GM18873 (cell line): ENCODE measurements around the gene MSANTD2.

ENCODE experiments used
- ATAC-seq: cut with Tn5 transposase; IDR thresholded peaks from one replicate; pipeline ENCODE4 v1.9.1; 2021; ENCODE audit warnings: mild to moderate bottlenecking, moderate library complexity, moderate number of reproducible peaks; ENCODE audit not compliant: unreplicated experiment, low FRiP score

The MSANTD2 gene

DNA sequence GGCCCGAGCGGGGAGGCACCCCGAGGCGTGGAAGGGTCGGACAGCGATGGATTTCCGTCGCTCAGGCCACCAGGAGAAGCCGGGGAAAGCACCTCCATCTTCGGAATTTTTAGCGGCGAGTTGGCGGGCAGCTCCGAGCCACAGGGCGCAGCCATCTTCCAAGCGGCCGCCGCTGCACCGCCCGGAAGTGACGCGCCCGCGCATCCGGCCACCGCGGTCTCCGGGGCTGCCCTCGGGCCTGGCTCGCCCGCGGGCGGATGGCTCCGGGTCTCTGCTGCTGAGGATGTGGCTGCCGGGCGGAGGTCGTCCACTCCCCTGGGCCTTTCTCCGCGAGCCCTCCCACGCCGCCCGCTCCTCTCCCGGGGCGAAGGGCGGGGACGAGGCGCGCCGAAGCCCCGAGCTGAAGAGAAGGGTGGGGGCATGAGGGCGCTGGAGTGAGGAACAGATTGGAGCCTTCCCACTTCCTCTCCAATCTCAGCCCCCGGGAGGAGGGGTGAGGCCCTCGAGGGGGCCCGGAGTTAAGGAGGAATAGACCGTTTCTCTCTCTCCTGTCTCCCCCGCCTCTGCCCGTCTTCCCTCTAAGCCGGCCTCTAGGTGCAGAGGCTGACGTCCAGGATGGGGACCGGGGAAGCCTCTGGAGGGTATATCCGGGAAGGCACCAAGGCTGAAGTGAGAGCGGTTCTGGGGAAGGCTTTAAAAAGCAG is at the start of gene MSANTD2:
TSS of gene MSANTD2 (minus strand) at position 181 of the 704 bp plus-strand sequence. CDS start at position 155, 26 bp downstream.
- peak; percentile 63 for ATAC-seq

- ATAC-seq = no peak
Measured at GRCh38 chr11:124846070-124846673, 46.0 kb upstream of the MSANTD2 start.

- ATAC-seq = no peak
Measured at GRCh38 chr11:124844664-124845079, 44.5 kb upstream of the MSANTD2 start.

DNA sequence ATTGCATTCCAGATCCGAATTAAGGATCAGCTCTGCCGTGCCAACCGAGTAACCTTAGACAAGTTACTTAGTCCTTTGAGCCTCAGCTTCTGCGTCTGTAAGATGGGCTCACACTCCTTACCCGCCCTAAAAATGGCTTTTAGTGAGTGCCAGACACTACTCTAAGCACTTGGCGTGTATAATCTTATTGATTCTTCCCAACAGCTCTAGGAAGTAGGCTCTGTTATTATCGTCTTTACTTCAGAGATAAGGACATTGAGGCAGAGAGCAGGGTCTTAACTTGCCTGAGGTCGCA is 43.4 kb upstream of the MSANTD2 start:
- ATAC-seq = no peak

DNA sequence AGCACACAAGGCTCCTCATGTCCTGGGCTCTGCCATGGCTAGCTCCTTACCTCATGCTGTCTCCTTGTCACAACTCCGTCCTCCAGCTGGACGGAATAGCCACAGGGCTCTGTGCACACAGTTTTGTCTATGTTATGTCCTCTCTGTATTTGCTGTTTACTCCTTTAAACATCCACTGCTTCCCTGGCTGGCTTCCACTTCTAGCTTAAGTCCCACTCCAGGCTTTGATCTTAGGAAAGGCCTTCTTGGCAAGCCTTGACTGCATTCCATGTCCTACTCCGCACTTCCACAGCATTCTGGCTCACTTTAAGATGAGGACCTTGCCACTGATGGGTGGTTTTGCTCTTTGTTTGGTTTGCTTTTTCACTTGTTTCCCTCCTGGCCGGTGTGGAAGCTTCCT is 42.1 kb upstream of the MSANTD2 start:
- no peak for ATAC-seq

GRCh38 chr11:124841840-124842239 is 41.6 kb upstream of the MSANTD2 start:
- ATAC-seq = no peak

DNA sequence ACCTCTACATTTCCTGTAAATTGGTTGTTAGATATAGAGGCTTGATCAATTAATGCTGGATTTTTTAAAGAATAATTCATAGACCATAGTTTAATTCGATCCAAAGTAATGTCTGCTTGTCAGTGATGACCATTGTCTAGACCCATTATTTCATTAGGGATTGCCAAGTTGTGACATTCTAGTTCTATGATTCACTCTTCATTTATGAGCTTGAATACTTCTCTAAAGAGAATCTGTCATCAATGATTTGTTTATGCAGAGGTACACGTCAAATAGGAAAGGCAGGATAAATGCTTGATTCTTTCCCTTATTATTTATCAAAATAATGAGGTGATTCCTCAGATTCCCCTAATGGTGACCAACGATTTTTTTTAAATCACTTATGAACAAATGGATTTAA is 41.0 kb upstream of the MSANTD2 start:
- ATAC-seq = no peak

- no peak for ATAC-seq
Measured at GRCh38 chr11:124840666-124841065, 40.5 kb upstream of the MSANTD2 start.

DNA sequence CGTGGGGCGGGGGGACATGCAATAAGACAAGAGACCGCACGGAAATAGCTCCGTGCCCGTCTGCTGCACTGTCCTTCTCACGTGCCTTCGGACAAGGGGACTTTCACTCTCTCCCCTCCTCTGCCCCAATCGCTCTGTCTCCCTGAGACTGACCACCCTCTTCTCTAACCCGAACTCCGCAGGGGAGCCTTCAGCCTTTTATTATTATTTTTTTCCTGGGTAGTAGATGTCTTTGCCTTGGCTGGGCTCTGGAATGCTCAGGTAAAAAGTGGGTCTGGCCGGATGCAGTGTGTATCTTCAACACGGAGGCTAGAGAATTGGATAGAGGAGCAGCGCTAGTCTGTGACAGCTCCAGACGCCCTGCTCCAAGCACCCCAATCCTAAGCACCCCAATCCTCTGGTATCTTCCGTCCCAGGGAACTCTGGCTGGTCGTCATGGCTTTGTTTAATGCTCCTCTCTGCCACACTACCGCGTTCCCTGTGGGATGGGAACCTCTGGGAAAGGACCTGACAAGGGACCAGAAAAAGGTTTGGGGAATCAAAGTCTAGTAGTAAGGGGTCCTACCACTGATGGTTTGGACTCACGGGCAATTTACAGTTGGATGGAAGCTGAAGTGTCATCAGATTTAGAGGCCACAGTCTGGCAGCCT is 39.9 kb upstream of the MSANTD2 start:
- no peak for ATAC-seq

DNA sequence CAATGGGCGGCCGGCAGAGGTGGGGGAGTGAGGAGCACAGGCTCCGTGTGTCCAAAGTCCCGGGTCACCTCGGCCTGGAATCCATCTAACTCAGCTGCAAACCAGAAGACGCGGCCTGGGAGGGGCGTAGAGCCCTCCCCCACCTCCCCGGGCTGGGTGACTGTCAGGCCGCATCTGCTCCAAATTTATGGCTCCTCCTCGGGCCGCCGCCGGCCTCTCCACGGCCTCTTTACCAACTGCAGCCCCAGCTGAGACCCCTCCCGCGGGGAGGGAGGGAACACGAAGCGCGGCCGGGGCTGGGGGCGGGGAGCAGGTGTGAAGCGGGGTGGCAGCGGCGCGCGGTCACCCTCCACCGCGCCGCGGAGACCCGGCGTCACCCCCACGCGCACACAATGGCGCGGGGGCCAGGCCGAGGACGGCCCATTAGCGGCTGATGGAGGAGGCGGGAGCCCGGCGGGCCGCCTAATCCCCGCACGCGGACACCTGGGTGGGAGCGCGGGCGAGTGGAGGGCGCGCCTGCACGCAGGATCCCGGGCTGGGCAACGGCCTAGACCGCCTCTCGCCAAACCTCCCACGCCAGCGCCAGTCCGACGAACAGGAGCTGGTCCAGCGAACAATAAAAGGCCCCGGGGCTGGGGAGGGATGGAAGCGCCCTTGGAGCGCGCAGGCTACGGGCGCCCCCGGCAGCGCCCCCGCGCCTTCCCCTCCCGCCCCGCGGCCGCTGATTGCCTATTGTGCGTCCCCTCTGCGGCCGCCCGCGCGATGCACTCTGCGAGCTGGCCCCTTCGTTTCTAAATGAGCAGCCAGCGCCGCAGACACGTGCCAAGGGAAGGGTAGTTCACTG is 39.1 kb upstream of the MSANTD2 start:
- no peak for ATAC-seq

DNA sequence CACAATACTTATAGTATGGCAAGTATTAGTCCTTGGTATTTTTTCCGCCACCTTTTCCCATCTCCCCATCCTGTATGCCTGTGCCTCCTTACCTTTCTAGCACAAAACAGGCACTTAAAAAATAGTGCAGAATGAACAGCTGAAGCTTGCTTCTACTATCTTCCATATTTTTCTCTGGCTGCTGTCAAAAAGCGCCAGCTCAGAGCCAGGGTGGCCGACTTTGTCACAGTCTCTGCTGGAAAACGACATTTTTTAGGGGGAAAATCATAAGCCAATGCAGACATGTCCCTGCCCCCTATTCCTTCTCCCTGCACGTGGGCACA is 38.6 kb upstream of the MSANTD2 start:
- no peak for ATAC-seq

- ATAC-seq = no peak
Measured at GRCh38 chr11:124837491-124837856, 37.3 kb upstream of the MSANTD2 start.

DNA sequence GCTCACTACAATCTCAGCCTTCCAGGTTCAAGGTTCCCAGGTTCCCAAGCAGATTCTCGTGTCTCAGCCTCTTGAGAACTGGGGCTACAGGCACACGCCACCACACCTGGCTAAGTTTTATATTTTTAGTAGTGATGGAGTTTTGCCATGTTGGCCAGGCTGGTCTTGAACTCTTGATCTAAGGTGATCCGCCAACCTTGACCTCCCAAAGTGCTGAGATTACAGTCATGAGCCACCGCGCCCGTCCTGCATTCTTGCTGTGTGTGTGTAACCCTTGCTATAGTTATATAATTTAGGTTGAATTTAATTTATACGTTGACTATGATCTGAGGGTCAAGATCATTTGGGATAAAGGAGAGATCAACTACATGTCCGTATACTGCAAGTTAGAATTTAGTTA is 35.7 kb upstream of the MSANTD2 start:
- no peak for ATAC-seq

DNA sequence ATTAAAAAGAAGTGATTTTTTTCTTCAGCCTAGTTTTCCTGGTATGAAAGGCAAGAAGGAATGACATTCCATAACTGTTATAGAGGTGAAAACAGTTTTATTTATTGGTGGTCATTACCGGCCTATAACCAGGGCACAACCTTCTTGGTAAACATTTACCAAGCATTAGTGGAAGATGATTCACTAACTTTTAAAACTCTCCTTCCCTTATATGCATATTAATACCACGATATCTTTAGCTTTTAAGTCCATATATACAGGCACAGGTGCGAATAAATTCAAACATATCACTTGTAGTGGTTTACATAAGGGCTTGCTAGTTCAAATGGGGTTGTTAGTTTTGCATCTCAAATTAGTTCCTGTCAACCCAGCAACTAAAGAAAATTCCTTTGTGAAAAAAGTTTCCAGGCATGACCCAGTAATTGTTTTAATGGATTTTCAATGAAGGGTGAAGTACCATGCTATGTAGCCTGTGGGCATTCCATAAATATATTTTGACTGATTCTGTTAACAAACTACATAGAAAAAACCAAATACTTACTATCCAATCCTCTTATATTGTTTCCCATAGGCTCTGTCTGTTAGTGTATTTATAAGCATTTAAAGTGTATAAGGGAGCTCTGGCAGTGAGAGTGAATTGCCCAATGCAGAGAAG is 34.4 kb upstream of the MSANTD2 start:
- ATAC-seq = no peak

DNA sequence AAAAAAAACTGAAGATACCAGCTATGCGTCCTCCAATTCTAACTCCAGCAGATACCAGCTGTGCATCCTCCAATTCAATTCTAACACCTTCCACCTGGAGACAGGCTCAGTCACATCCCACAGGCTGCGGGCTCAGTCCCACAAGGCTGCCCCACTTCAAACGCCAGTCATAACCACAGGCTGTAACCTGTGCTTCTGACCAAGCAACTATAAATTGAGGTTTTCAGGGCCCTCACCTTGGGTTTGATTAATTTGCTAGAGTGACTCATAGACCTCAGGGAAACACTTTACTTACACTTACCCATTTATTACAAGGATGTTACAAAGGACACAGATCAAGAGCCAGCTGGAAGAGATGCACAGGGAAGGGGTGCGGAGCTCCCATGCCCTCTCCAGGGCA is 32.4 kb upstream of the MSANTD2 start:
- no peak for ATAC-seq

DNA sequence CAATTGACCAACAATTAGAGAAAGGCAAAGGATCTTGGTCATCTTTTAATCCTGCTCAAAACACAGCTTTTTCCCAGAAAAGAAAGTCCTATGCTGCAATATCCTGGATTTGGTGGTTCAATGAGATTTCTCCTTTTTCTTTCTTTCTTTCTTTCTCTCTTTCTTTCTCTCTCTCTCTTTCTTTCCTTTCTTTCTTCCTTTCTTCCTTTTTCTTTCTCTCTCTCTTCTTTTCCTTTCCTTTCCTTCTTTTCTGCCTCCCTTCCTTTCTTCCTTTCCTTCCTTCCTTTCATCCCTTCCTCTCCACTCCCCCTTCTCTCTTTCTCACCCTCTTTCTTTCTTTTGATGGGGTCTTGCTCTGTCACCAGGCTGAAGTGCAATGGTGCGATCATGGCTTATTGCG is 31.7 kb upstream of the MSANTD2 start:
- ATAC-seq = no peak

GRCh38 chr11:124830749-124831148 is 30.5 kb upstream of the MSANTD2 start:
- ATAC-seq = no peak

DNA sequence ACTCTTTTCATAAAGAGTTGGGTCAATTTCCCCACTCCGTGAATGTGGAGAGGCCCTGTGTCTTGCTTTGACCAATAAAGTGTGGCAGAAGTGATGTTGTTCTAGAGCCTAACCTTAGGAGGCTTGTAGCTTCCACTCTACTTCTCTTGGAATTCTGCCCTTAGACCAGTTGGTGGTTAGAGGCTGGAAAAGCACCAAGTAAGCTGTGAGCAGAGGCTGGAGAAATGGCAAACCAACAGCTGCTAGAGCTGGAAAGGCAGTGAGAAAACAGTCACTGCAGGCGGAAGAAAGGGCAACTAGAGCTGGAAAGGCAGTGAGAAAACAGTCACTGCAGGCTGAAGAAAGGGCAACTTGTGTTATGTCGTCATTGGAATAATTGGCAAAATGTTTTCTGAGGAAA is 29.8 kb upstream of the MSANTD2 start:
- ATAC-seq = no peak

DNA sequence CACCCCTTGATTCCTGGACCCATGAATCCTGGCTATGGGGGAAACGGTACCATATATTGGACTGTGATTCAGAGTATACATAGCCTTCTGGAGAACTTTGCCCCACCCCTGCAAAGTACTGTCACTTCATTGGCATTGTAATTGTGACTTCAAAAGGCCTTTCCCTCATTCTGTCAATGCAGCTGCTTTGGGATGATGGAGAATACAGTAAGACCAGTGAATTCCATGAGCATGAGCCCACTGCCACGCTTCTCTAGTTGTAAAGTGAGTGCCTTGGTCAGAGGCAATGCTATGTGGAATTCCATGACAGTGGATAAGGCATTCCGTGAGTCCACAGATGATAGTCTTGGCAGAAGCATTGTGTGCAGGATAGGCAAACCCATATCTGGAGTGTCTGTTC is 25.7 kb upstream of the MSANTD2 start:
- no peak for ATAC-seq

DNA sequence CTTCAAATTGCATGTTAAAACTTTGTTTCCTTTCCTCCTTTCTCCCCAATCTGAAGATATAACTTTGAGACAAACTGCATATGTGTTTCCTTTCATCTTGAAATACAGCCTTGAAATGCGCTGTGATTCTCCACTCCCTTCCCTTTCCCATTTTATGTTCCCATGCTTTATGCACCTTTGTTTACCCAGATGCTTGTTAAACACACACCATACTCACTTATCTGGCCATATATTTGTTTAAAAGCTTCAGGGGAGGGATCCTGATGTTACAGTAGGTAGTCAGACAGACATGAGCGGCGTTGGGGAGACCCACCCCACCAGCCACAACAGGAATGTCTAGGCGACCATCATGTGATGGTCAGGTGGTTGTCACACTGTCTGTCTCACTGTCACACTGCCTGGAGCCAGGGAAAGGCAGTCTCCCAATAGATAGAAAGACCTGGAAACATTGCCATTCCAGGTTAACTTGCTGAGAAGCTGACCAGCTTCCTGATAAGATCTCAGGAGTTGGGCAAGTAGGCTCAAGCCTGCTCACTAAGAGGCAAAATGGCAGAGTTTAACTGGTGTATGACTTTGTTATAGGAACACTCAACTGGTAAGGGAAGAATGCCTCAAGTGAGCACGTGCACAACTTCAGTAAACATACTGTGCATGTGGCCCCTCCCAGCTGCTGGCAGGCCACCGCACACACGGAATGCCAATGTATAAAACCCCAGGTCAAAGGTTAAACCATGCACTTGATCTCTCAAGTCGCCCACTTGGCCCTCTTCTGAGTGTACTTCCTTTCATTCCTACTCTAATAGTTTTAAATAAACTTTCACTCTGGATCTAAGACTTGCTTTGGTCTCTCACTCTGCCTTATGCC is 23.5 kb upstream of the MSANTD2 start:
- ATAC-seq = no peak
